ENCODE measurements around the gene FIG4.

DNA sequence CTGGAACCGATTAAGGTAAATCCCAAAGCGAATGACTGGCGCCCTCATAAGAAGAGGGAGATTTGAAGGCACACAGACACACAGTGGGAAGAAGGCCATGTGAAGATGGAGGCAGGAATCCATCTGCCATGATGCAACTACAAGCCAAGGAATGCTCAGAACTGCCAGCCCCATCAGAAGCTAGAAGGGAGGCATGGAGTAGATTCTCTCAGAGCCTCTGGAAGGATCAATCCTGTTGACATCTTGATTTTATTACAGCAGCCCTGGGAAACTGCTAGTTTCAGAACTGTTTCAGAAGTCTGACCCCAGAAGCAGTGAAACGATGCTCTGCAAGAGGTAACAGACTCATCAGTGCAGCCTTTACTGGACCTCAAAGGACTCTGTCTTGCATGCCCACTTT lies 183.5 kb downstream of the FIG4 start:
- TF ChIP-seq CTCF (IDR thresholded peaks at IDR 0.05) (no peak), EP300 (IDR thresholded peaks at IDR 0.05) (no peak)
